GM18907 (cell line): ENCODE data around the gene MOV10L1.
"Not testable (repeated sequence)": the region's sequence is repeated elsewhere in the genome, so short reads cannot be mapped to it uniquely, and the experiment has no call there.

Experiments
- ATAC-seq: cut with Tn5 transposase; IDR thresholded peaks from one replicate; pipeline ENCODE4 v1.9.1; 2021; ENCODE audit warnings: mild to moderate bottlenecking, moderate library complexity; ENCODE audit not compliant: unreplicated experiment

Gene MOV10L1

GRCh38 chr22:50076646-50077535 lies 12.9 kb upstream of the MOV10L1 start:
- ATAC-seq: no peak

GRCh38 chr22:50078246-50078645 lies 11.6 kb upstream of the MOV10L1 start:
- ATAC-seq: no peak

GRCh38 chr22:50078761-50079160 lies 11.0 kb upstream of the MOV10L1 start:
- no peak for ATAC-seq

GRCh38 chr22:50080077-50080465 lies 9.7 kb upstream of the MOV10L1 start:
- no peak for ATAC-seq

GRCh38 chr22:50081426-50082196 lies 8.2 kb upstream of the MOV10L1 start:
- no peak for ATAC-seq

GRCh38 chr22:50082197-50082715 lies 7.5 kb upstream of the MOV10L1 start:
- no peak for ATAC-seq

- no peak for ATAC-seq
Observed at GRCh38 chr22:50082961-50083461, 6.8 kb upstream of the MOV10L1 start.

- ATAC-seq: no peak
Observed at GRCh38 chr22:50083462-50084079, 6.2 kb upstream of the MOV10L1 start.

GRCh38 chr22:50084080-50084477 lies 5.7 kb upstream of the MOV10L1 start:
- no peak for ATAC-seq

GRCh38 chr22:50084614-50085021 lies 5.2 kb upstream of the MOV10L1 start:
- no peak for ATAC-seq

- ATAC-seq: no peak
Observed at GRCh38 chr22:50085211-50085972, 4.4 kb upstream of the MOV10L1 start, which contains the start of gene MLC1. TSS of gene MLC1 (minus strand) at chr22:50085426. CDS start at chr22:50084902, 524 bp downstream.

GRCh38 chr22:50086526-50086925 lies 3.3 kb upstream of the MOV10L1 start:
- ATAC-seq: no peak

- not testable (repeated sequence) for ATAC-seq
Observed at GRCh38 chr22:50086975-50087374, 2.8 kb upstream of the MOV10L1 start.

- ATAC-seq: no peak
Observed at GRCh38 chr22:50087646-50088045, 2.2 kb upstream of the MOV10L1 start.

- no peak for ATAC-seq
Observed at GRCh38 chr22:50088096-50088495, 1.7 kb upstream of the MOV10L1 start.

GRCh38 chr22:50089231-50089630 lies 575 bp upstream of the MOV10L1 start:
- no peak for ATAC-seq

- ATAC-seq: no peak
Observed at GRCh38 chr22:50090412-50090714, 557 bp downstream of the MOV10L1 start.

GRCh38 chr22:50091092-50091768 lies 1.4 kb downstream of the MOV10L1 start:
- no peak for ATAC-seq

GRCh38 chr22:50092342-50092741 lies 2.5 kb downstream of the MOV10L1 start:
- no peak for ATAC-seq

GRCh38 chr22:50098052-50098451 lies 8.2 kb downstream of the MOV10L1 start:
- no peak for ATAC-seq
